Measurements from ENCODE around the gene CWC25.
A peak's percentile ranks its signal among the peaks of the same experiment; 100 is the strongest.
"Not testable (repeated sequence)": the region's sequence is repeated elsewhere in the genome, so short reads cannot be mapped to it uniquely, and the experiment has no call there.

Gene CWC25

GRCh38 chr17:38867968-38868816, 43.1 kb upstream of the CWC25 start:
- peak overlapping the region; percentile 79 for H3K27ac ChIP-seq (ENCODE audit: low read depth, low read length)
- peaks cover 31% of the 10 kb centered on the region for H3K79me2 ChIP-seq (ENCODE audit: control insufficient read depth, insufficient read depth, low read length, unreplicated experiment)
- peaks cover 5% of the 10 kb centered on the region; the same call in 1 of the 2 replicates for H3K36me3 ChIP-seq (ENCODE audit: insufficient read depth, low read length)
- H3K4me1 ChIP-seq (ENCODE audit: control insufficient read depth, insufficient read depth, low read length, unreplicated experiment) = peaks cover 30% of the 10 kb centered on the region
- no peaks in the 10 kb centered on the region for H3K27me3 ChIP-seq (ENCODE audit: insufficient read depth, low read length)
- H2AFZ ChIP-seq (ENCODE audit: low read length, unreplicated experiment) = peak overlapping the region; percentile 76
- peak overlapping the region; percentile 99 for H3K4me3 ChIP-seq (ENCODE audit: low read depth, low read length)

- Histone ChIP-seq H3K27me3 (ENCODE audit: insufficient read depth, low read length) (no peaks in the 10 kb centered on the region), H3K4me1 (ENCODE audit: control insufficient read depth, insufficient read depth, low read length, unreplicated experiment) (peaks cover 26% of the 10 kb centered on the region), H3K27ac (ENCODE audit: low read depth, low read length) (peak overlapping the region; percentile 79), H3K79me2 (ENCODE audit: control insufficient read depth, insufficient read depth, low read length, unreplicated experiment) (peaks cover 23% of the 10 kb centered on the region), H3K4me3 (ENCODE audit: low read depth, low read length) (peak overlapping the region; percentile 99), H2AFZ (ENCODE audit: low read length, unreplicated experiment) (peak overlapping the region; percentile 76), H3K36me3 (ENCODE audit: insufficient read depth, low read length) (peaks cover 5% of the 10 kb centered on the region; the same call in 1 of the 2 replicates)
Observed at GRCh38 chr17:38867179-38867967, 42.3 kb upstream of the CWC25 start.

DNA sequence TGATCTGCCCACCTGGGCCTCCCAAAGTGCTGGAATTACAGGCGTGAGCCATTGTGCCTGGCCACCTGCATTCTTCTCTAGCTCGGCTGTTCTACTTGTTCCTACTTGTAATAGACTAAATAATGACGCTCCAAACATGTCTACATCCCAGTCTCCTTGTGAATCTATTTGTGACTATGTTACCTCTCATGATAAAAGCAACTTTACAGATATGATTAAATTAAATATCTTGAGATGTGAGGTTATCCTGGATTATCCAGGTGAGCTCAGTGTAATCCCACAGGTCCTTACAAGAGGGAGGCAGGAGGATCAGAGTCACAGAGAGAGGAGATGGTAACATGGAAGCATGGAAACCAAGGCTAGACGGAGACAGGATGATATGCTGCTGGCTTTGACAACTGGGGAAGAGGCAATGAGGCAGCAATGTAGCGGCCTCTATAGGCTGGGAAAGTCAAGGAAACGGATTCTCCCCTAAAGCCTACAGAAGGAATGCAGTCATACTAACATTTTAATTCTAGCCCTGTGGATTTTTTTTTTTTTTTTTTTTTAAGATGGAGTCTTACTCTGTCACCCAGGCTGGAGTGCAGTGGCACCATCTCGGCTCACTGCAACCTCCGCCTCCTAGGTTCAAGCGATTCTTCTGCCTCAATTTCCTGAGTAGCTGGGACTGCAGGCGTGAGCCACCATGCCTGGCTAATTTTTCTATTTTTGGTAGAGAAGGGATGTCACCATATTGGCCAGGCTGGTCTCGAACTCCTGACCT, 39.7 kb upstream of the CWC25 start:
- H2AFZ ChIP-seq (ENCODE audit: low read length, unreplicated experiment) = no peak overlapping the region
- no peak overlapping the region for H3K4me3 ChIP-seq (ENCODE audit: low read depth, low read length)
- no peaks in the 10 kb centered on the region for H3K27me3 ChIP-seq (ENCODE audit: insufficient read depth, low read length)
- H3K27ac ChIP-seq (ENCODE audit: low read depth, low read length) = no peak overlapping the region
- no peaks in the 10 kb centered on the region for H3K79me2 ChIP-seq (ENCODE audit: control insufficient read depth, insufficient read depth, low read length, unreplicated experiment)
- no peaks in the 10 kb centered on the region for H3K36me3 ChIP-seq (ENCODE audit: insufficient read depth, low read length)
- H3K4me1 ChIP-seq (ENCODE audit: control insufficient read depth, insufficient read depth, low read length, unreplicated experiment) = peaks cover 18% of the 10 kb centered on the region

GRCh38 chr17:38861399-38861843, 36.3 kb upstream of the CWC25 start:
- no peak overlapping the region for H2AFZ ChIP-seq (ENCODE audit: low read length, unreplicated experiment)
- no peak overlapping the region for H3K27ac ChIP-seq (ENCODE audit: low read depth, low read length)
- no peaks in the 10 kb centered on the region for H3K36me3 ChIP-seq (ENCODE audit: insufficient read depth, low read length)
- no peak overlapping the region for H3K4me3 ChIP-seq (ENCODE audit: low read depth, low read length)
- H3K27me3 ChIP-seq (ENCODE audit: insufficient read depth, low read length) = no peaks in the 10 kb centered on the region
- H3K79me2 ChIP-seq (ENCODE audit: control insufficient read depth, insufficient read depth, low read length, unreplicated experiment) = no peaks in the 10 kb centered on the region
- H3K4me1 ChIP-seq (ENCODE audit: control insufficient read depth, insufficient read depth, low read length, unreplicated experiment) = peaks cover 11% of the 10 kb centered on the region

- Histone ChIP-seq H2AFZ (ENCODE audit: low read length, unreplicated experiment) (no peak overlapping the region), H3K4me3 (ENCODE audit: low read depth, low read length) (no peak overlapping the region), H3K4me1 (ENCODE audit: control insufficient read depth, insufficient read depth, low read length, unreplicated experiment) (no peaks in the 10 kb centered on the region), H3K27ac (ENCODE audit: low read depth, low read length) (no peak overlapping the region), H3K36me3 (ENCODE audit: insufficient read depth, low read length) (peaks cover 9% of the 10 kb centered on the region), H3K79me2 (ENCODE audit: control insufficient read depth, insufficient read depth, low read length, unreplicated experiment) (peaks cover 13% of the 10 kb centered on the region), H3K27me3 (ENCODE audit: insufficient read depth, low read length) (no peaks in the 10 kb centered on the region)
Observed at GRCh38 chr17:38857271-38857670, 32.1 kb upstream of the CWC25 start.

GRCh38 chr17:38855101-38855714, 30.1 kb upstream of the CWC25 start:
- not testable (repeated sequence) for H3K27me3 ChIP-seq (ENCODE audit: insufficient read depth, low read length); H2AFZ ChIP-seq (ENCODE audit: low read length, unreplicated experiment); H3K4me3 ChIP-seq (ENCODE audit: low read depth, low read length); H3K27ac ChIP-seq (ENCODE audit: low read depth, low read length)
- H3K79me2 ChIP-seq (ENCODE audit: control insufficient read depth, insufficient read depth, low read length, unreplicated experiment) = peaks cover 33% of the 10 kb centered on the region
- H3K4me1 ChIP-seq (ENCODE audit: control insufficient read depth, insufficient read depth, low read length, unreplicated experiment) = peaks cover 10% of the 10 kb centered on the region
- peaks cover 30% of the 10 kb centered on the region for H3K36me3 ChIP-seq (ENCODE audit: insufficient read depth, low read length)

DNA sequence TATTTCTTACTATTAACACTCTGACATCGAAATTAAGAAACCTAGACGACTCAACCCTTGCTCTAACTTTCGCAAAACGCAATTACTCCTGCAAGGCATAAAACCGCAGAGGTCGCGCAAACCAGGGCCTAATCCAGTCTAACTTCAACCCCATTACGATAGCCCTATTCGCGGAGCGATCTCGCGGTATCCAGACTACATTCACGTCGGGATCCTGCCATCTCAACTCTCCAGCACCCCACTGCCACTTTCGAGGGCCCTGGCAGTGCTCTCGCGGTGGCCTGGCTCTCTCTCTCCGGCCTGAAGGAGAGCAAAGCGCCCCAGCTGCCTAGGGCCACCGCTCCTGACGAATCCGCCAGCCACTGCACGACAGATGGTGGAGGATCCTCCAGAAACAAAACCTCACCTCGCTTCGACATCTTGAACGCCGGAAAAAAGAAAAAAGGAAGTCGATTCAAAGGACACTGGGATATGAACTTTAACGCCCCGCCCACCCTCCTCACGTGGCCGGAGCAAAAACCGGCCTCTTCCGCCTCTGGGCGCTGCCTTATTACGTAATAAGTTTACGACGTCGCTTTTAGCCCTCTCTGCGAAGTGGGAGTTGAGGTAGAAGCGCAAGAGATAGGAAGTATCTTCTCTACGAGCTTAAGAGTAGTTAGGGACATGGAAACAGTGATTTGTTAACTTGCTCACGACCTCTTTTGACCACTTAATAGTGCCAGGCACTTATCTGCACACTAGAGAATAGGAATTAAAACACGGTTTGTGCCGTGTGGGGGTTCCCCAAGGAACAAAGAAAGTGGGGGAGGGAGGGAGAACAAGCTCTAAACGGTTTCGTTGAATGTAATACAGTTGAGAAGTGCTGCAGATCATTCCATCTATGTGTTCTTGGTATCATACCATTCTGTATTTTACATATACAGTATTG, 28.4 kb upstream of the CWC25 start, which contains the start of gene RPL23:
TSS of gene RPL23 (minus strand) at position 430 of the 928 bp plus-strand sequence. CDS start at position 419, 11 bp downstream.
- Histone ChIP-seq H3K4me3 (ENCODE audit: low read depth, low read length) (peak within 1 kb of the TSS; percentile 99), H3K4me1 (ENCODE audit: control insufficient read depth, insufficient read depth, low read length, unreplicated experiment) (peaks cover 10% of the 10 kb centered on the region), H3K27me3 (ENCODE audit: insufficient read depth, low read length) (no peaks in the 10 kb centered on the region), H2AFZ (ENCODE audit: low read length, unreplicated experiment) (peak within 1 kb of the TSS; percentile 95), H3K79me2 (ENCODE audit: control insufficient read depth, insufficient read depth, low read length, unreplicated experiment) (peaks cover 40% of the 10 kb centered on the region), H3K36me3 (ENCODE audit: insufficient read depth, low read length) (peaks cover 38% of the 10 kb centered on the region), H3K27ac (ENCODE audit: low read depth, low read length) (peak within 1 kb of the TSS; percentile 87)

DNA sequence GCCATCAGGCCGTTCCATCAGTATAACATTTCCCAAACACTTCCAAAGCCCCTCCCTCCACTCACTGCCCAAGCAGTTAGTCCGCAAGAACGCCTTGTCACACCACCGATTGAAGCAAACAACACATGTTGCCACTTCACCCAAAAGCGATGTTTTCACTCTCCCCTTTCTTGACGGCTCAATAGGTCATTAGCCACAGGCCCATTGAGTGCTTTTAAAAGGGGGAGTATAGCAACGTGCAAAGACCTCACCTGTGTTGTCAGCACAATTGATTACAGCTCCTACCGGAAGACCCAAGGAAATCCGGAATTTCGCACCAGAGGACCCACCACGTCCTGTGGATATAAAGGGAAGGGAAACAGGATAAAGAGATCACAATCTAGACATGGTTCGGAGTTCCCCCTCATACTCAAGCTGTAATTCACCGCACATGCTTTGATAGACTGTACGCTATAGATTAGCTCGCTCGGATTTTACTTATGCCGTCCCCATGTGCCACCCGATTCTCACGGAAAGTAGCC, 27.7 kb upstream of the CWC25 start:
- Histone ChIP-seq H3K4me1 (ENCODE audit: control insufficient read depth, insufficient read depth, low read length, unreplicated experiment) (peaks cover 10% of the 10 kb centered on the region), H3K36me3 (ENCODE audit: insufficient read depth, low read length) (peaks cover 40% of the 10 kb centered on the region), H3K79me2 (ENCODE audit: control insufficient read depth, insufficient read depth, low read length, unreplicated experiment) (peaks cover 41% of the 10 kb centered on the region), H3K27me3 (ENCODE audit: insufficient read depth, low read length) (no peaks in the 10 kb centered on the region), H3K4me3 (ENCODE audit: low read depth, low read length) (peak overlapping the region; percentile 99), H2AFZ (ENCODE audit: low read length, unreplicated experiment) (no peak overlapping the region), H3K27ac (ENCODE audit: low read depth, low read length) (peak overlapping the region; percentile 87)

- Histone ChIP-seq H3K4me1 (ENCODE audit: control insufficient read depth, insufficient read depth, low read length, unreplicated experiment) (peaks cover 10% of the 10 kb centered on the region), H2AFZ (ENCODE audit: low read length, unreplicated experiment) (no peak overlapping the region), H3K27ac (ENCODE audit: low read depth, low read length) (no peak overlapping the region), H3K36me3 (ENCODE audit: insufficient read depth, low read length) (peaks cover 44% of the 10 kb centered on the region), H3K79me2 (ENCODE audit: control insufficient read depth, insufficient read depth, low read length, unreplicated experiment) (peaks cover 41% of the 10 kb centered on the region), H3K4me3 (ENCODE audit: low read depth, low read length) (peak overlapping the region; percentile 99), H3K27me3 (ENCODE audit: insufficient read depth, low read length) (no peaks in the 10 kb centered on the region)
Observed at GRCh38 chr17:38851434-38851833, 26.3 kb upstream of the CWC25 start.
